ENCODE data around the gene MUC4. TPM values are rescaled to one million over a fixed set of nuclear protein-coding genes. Genes with fewer than 3 reads are reported as not detected.

Gene MUC4
- total and polyA plus RNA-seq, 2 of the 4 experiments (the other 2 are of a cell fraction): not detected

DNA sequence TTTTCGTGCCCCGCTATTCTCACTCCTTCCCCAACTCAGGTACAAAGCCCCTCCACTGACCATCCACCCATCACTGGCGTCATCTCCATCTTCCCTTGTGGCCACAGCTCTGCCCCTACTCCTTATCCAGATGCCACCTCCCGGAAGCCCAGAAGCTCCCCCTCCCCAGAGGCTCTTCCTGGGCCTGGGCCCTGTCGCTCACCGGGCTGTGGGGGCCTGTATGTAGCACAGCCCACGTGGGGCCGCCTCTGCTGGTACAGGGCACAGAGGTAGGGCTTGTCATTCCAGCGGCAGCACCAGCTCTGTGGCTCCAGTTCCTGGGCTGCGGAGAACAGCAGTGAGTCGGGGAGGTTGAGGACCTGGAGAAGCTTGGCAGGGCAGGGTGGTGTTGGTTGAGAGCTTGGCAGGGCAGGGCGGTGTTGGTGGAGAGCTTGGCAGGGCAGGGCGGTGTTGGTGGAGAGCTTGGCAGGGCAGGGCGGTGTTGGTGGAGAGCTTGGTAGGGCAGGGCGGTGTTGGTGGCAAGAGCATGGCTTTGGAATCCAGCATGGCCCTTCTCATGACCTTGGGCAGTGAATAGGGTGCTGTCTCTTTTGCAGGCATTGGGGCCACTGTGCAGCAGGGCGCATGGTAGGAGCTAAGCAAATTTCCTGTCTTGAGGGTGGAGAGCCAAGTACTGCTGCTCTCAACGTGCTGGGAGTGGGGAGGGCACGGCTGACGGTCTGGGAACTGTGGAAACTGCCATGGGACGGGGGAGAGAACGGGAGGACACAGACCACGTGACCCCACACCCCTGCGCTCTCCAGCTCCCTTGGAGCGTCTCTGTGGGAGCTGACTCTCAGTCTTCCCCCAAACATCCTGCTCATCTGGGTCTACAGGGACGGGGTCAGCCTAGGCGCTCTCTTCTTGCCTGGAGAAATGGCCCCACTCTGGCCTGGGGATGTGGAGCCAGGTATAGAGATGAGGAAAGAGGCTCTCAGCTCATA lies 47.6 kb downstream of the MUC4 start:
- BruUV-seq (replicated peaks): no TSS peak
- H3K9me3 ChIP-seq (ENCODE audit: control insufficient read depth, insufficient read depth, low read length): peaks cover 3% of the 10 kb centered on the region; the same call in 1 of the 2 replicates
- no peak overlapping the region for H3K18ac ChIP-seq (ENCODE audit: low read depth, low read length)
- peaks cover 54% of the 10 kb centered on the region for H3K27me3 ChIP-seq (ENCODE audit: control insufficient read depth, insufficient read depth, low read length)
- H3K4ac ChIP-seq (ENCODE audit: low read depth, low read length): no peak overlapping the region
- no peak overlapping the region for H3K4me3 ChIP-seq (ENCODE audit: insufficient read depth, low read depth, low read length)
- no peaks in the 10 kb centered on the region for H4K20me1 ChIP-seq (ENCODE audit: insufficient read depth, low read length)
- H3K4me1 ChIP-seq (ENCODE audit: control insufficient read depth, insufficient read depth, low read length): no peaks in the 10 kb centered on the region
- no peak for ATAC-seq (ENCODE audit: low read depth)
- H3K4me2 ChIP-seq (ENCODE audit: low read depth, low read length): no peak overlapping the region
- no peak overlapping the region for H3K56ac ChIP-seq (ENCODE audit: extremely low read depth, insufficient read depth, low read length)
- H2BK5ac ChIP-seq (ENCODE audit: low read depth, low read length, poor library complexity, severe bottlenecking): no peak overlapping the region
- no peak overlapping the region for H2BK15ac ChIP-seq (ENCODE audit: low read depth, low read length)
- ChIA-PET POLR2A (ENCODE audit: unreplicated experiment) (no interaction called here), CTCF (no interaction called here)
- H3K27ac ChIP-seq (ENCODE audit: insufficient read depth, low read length): no peak overlapping the region
- no peak overlapping the region for H4K5ac ChIP-seq (ENCODE audit: low read depth, low read length)
- H2AK9ac ChIP-seq (replicated peaks; ENCODE audit: low read depth, low read length, poor library complexity): no peak overlapping the region
- H4K91ac ChIP-seq (ENCODE audit: insufficient read depth, low read depth, low read length): no peak overlapping the region
- dilution Hi-C loops (cut with HindIII; ENCODE audit: low sequenced_read_pairs, unreplicated experiment) (no loop called here), intact Hi-C loops (cut with micrococcal nuclease) (no loop called here), in situ Hi-C loops (cut with MboI; ENCODE audit: low sequenced_read_pairs) (no loop called here)
- no peak overlapping the region for H2BK120ac ChIP-seq (ENCODE audit: low read depth, low read length)
- WGBS, 2 experiments (ENCODE audit: extremely low coverage in 2 of 2, insufficient read length in 1 of 2): 63% methylated on average over 5 of the region's 26 CpGs; no CpG with 5 or more reads in 1 of the 2 experiments
- H4K8ac ChIP-seq (ENCODE audit: low read depth in 2 of 2, low read length in 2 of 2): no peak overlapping the region
- no peak overlapping the region for H2BK20ac ChIP-seq (ENCODE audit: low read depth, low read length)
- no peaks in the 10 kb centered on the region for H3K36me3 ChIP-seq (ENCODE audit: control insufficient read depth, insufficient read depth, low read length)
- TF ChIP-seq, protein P1, sequence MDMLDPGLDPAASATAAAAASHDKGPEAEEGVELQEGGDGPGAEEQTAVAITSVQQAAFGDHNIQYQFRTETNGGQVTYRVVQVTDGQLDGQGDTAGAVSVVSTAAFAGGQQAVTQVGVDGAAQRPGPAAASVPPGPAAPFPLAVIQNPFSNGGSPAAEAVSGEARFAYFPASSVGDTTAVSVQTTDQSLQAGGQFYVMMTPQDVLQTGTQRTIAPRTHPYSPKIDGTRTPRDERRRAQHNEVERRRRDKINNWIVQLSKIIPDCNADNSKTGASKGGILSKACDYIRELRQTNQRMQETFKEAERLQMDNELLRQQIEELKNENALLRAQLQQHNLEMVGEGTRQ (IDR thresholded peaks at IDR 0.05; ENCODE audit: low read depth, low read length): no peak
- no peak for TF ChIP-seq BHLHE40 (IDR thresholded peaks at IDR 0.05; ENCODE audit: low read depth, low read length)
- no peak overlapping the region for H2AK5ac ChIP-seq (ENCODE audit: low read depth, low read length)
- DNase-seq: no peak
- H2AFZ ChIP-seq (replicated peaks; ENCODE audit: low read length, poor library complexity): no peak overlapping the region
- no peak overlapping the region for H3K9ac ChIP-seq (ENCODE audit: low read depth, low read length)
- no peak overlapping the region for H3K14ac ChIP-seq (replicated peaks; ENCODE audit: low read depth, low read length)
- no peaks in the 10 kb centered on the region for H3K9me1 ChIP-seq (ENCODE audit: insufficient read depth, low read length)
- no peaks in the 10 kb centered on the region for H3K79me1 ChIP-seq (ENCODE audit: low read depth in 1 of 2, low read length in 2 of 2)
- H3K23ac ChIP-seq (ENCODE audit: low read depth, low read length): no peak overlapping the region

Data from IMR-90 (cell line).